ENCODE measurements around the gene TEAD4.

The TEAD4 gene

GRCh38 chr12:3032161-3032560 is 73.0 kb downstream of the TEAD4 start:
- DNase-seq, result no peak

- DNase-seq, result peak in 1 of 58 donors; percentile 6
These were observed 73.8 kb downstream of the TEAD4 start for GRCh38 chr12:3032770-3033538.

- DNase-seq, result no peak
These were observed 74.3 kb downstream of the TEAD4 start for GRCh38 chr12:3033539-3033867.

GRCh38 chr12:3034067-3034750 is 75.0 kb downstream of the TEAD4 start:
- DNase-seq, result peak in 47 of 58 donors; percentile 3 to 76 (median 33)

- DNase-seq, result peak in 1 of 58 donors; percentile 11
These were observed 76.0 kb downstream of the TEAD4 start for GRCh38 chr12:3035171-3035570.

- peak in 38 of 58 donors; percentile 8 to 86 (median 46) for DNase-seq
These were observed 76.9 kb downstream of the TEAD4 start for GRCh38 chr12:3035815-3036702.

- DNase-seq, result no peak
These were observed 77.9 kb downstream of the TEAD4 start for GRCh38 chr12:3036901-3037600.

- no peak for DNase-seq
These were observed 79.0 kb downstream of the TEAD4 start for GRCh38 chr12:3038166-3038565.

- no peak for DNase-seq
These were observed 79.8 kb downstream of the TEAD4 start for GRCh38 chr12:3038926-3039510.

GRCh38 chr12:3040026-3040656 is 80.9 kb downstream of the TEAD4 start:
- DNase-seq, result no peak

- DNase-seq, result no peak
These were observed 81.7 kb downstream of the TEAD4 start for GRCh38 chr12:3040663-3041544.

- peak in 52 of 58 donors; percentile 15 to 77 (median 49) for DNase-seq
These were observed 82.5 kb downstream of the TEAD4 start for GRCh38 chr12:3041558-3042164.

GRCh38 chr12:3042394-3042793 is 83.2 kb downstream of the TEAD4 start:
- DNase-seq, result no peak

- no peak for DNase-seq
These were observed 83.6 kb downstream of the TEAD4 start for GRCh38 chr12:3042826-3043225.

GRCh38 chr12:3043406-3043805 is 84.2 kb downstream of the TEAD4 start:
- DNase-seq, result no peak

- DNase-seq, result no peak
These were observed 85.0 kb downstream of the TEAD4 start for GRCh38 chr12:3044141-3044630.

- DNase-seq, result no peak
These were observed 86.3 kb downstream of the TEAD4 start for GRCh38 chr12:3045494-3045893.

- no peak for DNase-seq
These were observed 86.8 kb downstream of the TEAD4 start for GRCh38 chr12:3045989-3046388.

Measured in anterior cingulate cortex (tissue), 58 donors.